ENCODE results near the gene GNB5.
"Not testable (repeated sequence)": the region's sequence is repeated elsewhere in the genome, so short reads cannot be mapped to it uniquely, and the experiment has no call there.

The GNB5 gene

GRCh38 chr15:52113708-52114107 is 77.5 kb downstream of the GNB5 start:
- no peak for DNase-seq (ENCODE audit: low read depth in 2 of 2)

- DNase-seq (ENCODE audit: low read depth in 2 of 2), result no peak
Observed at GRCh38 chr15:52113235-52113634, 78.0 kb downstream of the GNB5 start.

- peak in 1 of 2 donors; percentile 33 for DNase-seq (ENCODE audit: low read depth in 2 of 2)
Observed at GRCh38 chr15:52112203-52112750, 78.9 kb downstream of the GNB5 start.

- no peak for DNase-seq (ENCODE audit: low read depth in 2 of 2)
Observed at GRCh38 chr15:52111517-52112202, 79.5 kb downstream of the GNB5 start.

- no peak for DNase-seq (ENCODE audit: low read depth in 2 of 2)
Observed at GRCh38 chr15:52109559-52110451, 81.4 kb downstream of the GNB5 start.

GRCh38 chr15:52107238-52107637 is 84.0 kb downstream of the GNB5 start:
- no peak for DNase-seq (ENCODE audit: low read depth in 2 of 2)

GRCh38 chr15:52106641-52107040 is 84.6 kb downstream of the GNB5 start:
- no peak for DNase-seq (ENCODE audit: low read depth in 2 of 2)

GRCh38 chr15:52105846-52106245 is 85.3 kb downstream of the GNB5 start:
- DNase-seq (ENCODE audit: low read depth in 2 of 2), result no peak

GRCh38 chr15:52104532-52105004 is 86.6 kb downstream of the GNB5 start:
- DNase-seq (ENCODE audit: low read depth in 2 of 2), result no peak

- DNase-seq (ENCODE audit: low read depth in 2 of 2), result no peak
Observed at GRCh38 chr15:52103217-52104207, 87.7 kb downstream of the GNB5 start.

GRCh38 chr15:52102463-52102862 is 88.7 kb downstream of the GNB5 start:
- DNase-seq (ENCODE audit: low read depth in 2 of 2), result no peak

GRCh38 chr15:52101542-52102323 is 89.5 kb downstream of the GNB5 start:
- no peak for DNase-seq (ENCODE audit: low read depth in 2 of 2)

GRCh38 chr15:52100807-52101442 is 90.3 kb downstream of the GNB5 start:
- no peak for DNase-seq (ENCODE audit: low read depth in 2 of 2)

- DNase-seq (ENCODE audit: low read depth in 2 of 2), result no peak
Observed at GRCh38 chr15:52099651-52100272, 91.4 kb downstream of the GNB5 start.

- no peak for DNase-seq (ENCODE audit: low read depth in 2 of 2)
Observed at GRCh38 chr15:52098323-52098722, 92.9 kb downstream of the GNB5 start.

- no peak for DNase-seq (ENCODE audit: low read depth in 2 of 2)
Observed at GRCh38 chr15:52097180-52097579, 94.0 kb downstream of the GNB5 start.

- DNase-seq (ENCODE audit: low read depth in 2 of 2), result not testable (repeated sequence)
Observed at GRCh38 chr15:52096536-52096935, 94.7 kb downstream of the GNB5 start.

GRCh38 chr15:52095597-52096262 is 95.5 kb downstream of the GNB5 start:
- no peak for DNase-seq (ENCODE audit: low read depth in 2 of 2)

Data from activated CD4-positive, alpha-beta T cell treated with anti-CD3 and anti-CD28 coated beads for 24 hours (primary cell).